NCI-H1694 (cell line): ENCODE results near the gene LMF2.

Experiments used
- DNase-seq: peaks from one replicate; lab custom pipeline; 2025; lab: John Stamatoyannopoulos, UW

Gene LMF2

DNA sequence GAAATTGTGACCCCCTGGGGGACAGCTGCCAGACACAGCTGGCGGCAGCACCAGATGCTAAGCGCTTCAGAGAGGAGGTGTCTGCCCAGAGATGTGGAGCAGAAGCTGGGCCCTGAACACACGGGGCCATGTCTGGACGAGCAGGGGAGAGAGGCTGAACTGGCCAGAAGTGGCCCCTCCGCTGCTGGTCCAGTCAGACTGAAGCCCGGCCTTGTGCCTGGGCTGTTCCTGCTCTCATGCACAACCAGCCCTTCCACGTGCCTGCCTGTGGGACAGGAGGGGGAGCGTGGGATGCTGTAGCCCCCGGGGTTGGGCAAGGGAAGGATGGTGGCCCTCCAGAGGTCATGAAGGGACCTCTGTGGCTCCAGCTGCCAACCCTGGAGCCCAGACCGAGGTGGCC is 24.4 kb downstream of the LMF2 start:
- no peak for DNase-seq

DNA sequence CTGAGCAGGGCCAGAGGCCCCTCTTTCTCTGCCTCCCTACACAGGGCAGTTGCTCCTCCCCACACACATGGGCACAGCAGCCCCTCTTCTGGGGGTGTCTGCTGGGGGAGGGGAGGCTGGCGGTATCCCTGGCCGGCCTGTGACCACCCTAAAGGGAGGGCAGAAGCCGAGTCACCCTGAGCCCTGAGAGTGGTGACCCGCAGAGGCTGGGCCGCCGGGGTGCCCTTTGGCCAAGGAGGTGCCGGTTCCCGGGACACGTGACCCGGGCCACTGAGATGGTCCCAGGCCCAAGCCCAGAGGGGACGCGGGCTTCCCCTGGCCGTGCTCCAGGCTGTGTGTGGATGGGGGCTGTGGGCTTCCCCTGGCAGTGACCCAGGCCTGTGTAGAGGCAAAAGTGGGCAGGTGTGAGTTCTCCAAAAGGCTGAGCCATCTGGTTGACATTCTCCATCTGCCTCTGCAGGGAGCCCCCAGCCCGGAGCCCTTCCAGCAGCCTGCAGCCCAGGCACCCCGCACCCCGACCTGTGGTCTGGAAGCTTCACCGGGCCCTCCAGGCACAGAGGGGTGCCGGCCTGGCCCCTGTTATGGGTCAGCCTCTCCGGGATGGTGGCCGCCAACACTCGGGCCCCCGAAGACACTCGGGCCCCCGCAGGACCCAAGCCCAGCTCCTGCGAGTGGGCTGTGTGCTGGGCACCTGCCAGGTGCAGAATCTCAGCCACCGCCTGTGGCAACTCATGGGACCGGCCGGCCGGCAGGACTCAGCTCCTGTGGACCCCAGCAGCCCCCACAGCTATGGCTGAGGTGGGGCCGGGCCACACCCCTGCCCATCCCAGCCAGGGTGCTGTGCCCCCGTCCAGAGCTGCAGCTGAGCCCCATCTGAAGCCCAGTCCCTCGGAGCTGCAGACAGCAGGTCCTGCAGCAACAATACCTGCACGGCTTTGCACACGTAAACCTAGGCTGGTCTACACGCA is 25.1 kb downstream of the LMF2 start:
- DNase-seq, result peak; percentile 39

DNA sequence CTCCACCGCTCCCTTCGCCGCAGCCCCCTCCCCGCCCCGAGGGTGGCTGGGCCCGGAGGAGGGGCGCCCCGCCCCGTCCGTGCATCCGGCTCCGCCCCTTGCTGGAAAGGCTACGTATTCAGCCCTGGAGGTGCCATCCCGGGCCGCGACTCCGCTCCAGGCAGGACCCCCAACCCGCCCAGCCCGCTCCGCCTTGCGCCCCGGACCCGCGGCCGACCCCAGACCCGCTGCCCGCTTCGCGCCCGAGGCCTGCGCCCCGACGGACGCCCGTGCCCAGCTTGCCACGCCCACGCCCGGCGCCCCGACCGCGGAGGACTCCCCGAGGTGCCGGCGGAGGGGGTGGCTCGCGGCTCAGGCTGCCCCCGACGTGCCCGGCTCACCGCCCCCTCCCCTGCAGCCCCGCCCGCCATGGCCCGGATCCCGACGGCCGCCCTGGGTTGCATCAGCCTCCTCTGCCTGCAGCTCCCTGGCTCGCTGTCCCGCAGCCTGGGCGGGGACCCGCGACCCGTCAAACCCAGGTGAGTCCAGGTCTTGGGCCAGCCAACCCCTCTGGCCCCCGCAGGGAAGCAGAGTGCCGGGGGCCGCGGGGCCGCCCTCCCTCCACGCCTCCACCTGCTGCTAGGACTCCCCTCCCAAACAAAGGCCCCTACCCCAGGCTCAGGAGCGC is 25.9 kb downstream of the LMF2 start, which contains the start of gene ADM2:
Gene ADM2, plus strand, starts transcription at position 104 of the 667 bp plus-strand sequence. Its CDS starts 305 bp downstream, at position 409.
- no peak for DNase-seq

DNA sequence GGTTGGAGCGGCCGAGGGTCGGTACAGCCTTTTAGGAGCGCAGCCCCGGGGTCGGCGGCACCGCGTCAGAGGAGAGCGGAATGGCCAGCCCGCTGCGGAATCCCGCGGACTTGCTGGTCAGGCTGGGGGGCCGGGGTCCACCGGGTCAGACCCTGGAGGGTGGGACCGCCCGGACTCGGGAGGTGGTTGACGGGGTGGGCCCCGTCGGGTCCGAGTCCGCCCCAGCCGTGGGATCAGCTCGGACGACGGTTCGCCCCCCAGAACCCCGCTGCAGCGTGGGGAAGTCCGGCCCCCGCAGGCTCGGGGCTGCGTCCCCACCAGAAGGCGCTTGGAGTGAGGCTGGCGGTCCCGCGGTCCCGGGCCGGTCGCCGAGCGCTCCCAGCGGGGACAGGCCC is 26.5 kb downstream of the LMF2 start:
- no peak for DNase-seq

DNA sequence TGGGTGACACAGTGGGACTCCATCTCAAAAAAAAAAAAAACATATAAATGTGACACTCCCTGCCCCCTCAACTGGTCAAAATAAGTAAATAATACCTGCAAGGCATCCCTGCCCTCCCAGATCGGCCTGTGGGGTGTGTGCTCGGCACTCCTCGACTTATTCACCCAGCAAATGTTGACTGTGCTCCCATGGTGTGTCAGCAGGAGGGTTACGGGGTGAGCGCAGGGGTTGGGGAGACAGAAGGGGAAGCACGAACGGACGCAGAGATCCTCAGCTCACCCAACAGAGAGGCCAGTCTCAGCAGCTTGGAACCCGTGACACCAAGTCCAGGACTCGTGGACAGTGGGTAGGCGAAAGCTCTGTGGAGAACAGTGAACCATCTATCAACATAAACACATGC is 27.8 kb downstream of the LMF2 start:
- DNase-seq, result no peak

DNA sequence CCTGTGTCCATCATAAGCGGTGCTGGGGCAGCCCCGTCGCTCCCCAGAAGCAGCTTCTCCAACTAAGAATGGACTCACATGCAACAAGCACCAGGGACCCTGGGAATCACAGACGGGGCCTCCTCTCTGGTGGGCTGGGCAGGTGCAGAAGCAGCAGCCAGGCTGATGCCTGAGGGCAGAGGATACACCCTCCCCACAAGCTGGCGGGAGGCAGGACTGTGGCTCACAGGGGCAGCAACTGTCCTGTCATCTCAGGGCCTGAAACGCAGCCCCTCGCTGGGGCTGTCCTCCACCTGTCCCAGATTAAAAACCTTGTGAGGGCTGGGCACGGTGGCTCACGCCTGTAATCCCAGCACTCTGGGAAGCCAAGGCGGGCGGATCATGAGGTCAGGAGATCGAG is 29.6 kb downstream of the LMF2 start:
- no peak for DNase-seq

DNA sequence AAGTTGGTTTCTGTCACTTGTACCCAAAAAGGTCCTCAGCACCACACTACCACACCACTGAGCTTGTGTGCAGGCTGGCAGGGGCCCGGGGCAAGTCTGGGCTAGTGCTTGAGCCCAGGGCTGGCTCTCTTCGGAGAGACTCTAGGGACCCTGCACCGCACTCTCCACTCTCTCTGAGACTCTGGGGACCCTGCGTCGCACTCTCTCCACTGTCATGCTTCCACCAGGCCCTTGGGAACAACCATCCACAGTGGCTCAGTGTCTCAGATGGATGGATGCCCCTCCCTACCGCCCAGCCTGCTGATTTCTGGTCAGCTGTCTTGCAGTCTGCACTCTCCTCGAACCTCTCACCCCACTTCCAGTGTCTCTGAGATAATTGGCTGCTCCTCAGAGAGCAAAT is 30.6 kb downstream of the LMF2 start:
- DNase-seq, result no peak

DNA sequence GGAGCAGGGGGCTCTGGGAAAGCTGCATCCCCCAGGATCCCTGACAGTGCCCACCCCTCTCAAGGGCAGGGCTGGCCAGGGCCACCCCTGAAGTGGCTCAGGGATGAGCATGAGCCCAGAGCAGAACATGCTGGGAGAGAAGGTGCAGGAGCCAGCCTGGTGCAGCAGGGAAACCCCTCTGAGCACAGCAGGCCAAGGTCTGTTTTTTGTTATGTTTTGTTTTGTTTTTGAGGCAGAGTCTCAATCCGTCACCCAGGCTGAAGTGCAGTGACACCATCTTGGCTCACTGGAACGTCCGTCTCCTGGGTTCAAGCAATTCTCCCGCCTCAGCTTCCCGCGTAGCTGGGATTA is 31.9 kb downstream of the LMF2 start:
- DNase-seq, result no peak

DNA sequence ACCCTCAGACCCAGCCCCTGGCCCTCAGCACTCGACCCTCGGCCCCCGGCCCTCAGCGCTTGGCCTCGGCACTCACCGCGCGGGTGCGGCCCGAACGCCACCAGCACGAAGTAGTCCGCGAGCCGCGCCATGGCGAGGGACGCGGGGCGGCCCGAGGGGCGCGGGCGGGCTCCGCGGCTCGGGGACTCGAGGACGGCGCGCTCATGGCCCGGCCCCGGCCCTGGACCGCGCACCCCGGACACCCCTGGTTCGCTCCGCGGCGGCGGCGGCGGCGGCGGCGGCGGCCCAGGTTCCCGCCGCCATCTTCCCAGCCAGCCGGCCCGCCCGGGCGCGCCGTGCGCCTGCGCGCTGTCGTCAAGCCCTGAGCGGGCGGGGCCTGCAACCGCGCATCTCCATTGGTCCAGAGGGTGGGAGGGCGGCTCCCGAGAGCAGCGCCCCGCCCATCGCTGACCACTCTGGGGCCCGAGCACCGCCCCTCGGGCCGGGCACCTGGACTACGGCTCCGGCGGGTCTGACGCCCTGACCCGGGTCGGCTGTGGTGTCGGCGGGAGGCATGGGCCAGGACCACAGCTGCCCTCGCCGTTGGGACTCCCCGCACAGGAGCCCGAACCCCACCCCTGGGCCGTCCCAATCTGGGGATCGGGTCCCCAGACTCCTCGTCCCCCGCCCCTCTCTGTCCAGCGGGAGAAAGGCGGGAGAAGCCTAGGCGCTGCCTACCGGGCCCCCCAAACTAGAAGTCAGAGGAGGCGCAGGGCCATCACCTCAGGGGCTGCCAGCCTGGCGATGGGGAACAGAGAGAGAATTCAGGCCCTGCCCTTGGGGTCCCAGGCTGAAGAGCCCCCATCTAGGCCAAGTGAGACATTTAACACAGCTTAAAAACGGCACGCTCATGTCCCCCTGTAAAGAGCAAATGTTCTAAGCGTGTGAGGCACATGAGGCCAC is 32.5 kb downstream of the LMF2 start, which contains the start of gene SBF1:
Gene SBF1, minus strand, starts transcription at position 326 of the 942 bp plus-strand sequence. Its CDS starts 195 bp downstream, at position 131.
- DNase-seq, result peak; percentile 50

DNA sequence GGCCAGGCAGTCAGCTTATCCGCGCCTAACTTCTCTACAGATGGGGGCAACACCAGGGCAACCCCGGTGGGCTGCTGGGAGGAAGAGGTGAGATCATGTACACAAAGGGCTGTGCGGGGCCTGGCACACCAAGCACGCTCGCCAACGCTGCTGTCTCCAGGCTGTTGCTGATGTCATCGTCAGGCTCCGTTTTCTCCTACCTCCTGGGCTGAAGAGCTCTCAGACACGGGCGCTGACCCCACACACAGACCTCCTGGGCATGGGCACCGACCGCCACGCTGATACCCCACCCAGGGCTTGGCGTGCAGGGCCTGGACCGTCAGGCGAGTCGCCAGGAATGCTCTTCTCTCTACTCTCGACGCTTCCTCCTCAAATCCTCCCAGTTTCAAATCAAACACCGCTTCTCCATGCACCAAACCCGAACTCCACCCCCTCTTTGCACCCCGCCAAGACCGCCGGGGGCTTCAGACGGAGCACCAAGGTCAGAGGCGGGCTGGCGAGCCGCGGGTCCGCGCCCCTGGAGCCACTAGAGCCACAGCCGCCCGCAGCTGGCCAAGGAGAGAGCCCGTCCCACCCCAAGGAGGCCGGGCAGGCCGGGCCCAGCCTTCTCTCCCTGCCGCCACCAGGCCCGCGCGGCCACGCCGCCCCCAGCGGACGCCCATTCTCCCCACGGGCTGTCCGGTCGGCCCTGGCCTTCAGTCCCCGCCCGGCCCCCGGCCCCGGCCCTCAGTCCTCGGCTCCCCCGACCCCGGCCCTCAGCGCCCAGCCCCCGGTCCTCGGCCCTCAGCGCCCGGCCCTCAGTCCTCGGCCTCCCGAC is 33.4 kb downstream of the LMF2 start:
- peak; percentile 12 for DNase-seq

DNA sequence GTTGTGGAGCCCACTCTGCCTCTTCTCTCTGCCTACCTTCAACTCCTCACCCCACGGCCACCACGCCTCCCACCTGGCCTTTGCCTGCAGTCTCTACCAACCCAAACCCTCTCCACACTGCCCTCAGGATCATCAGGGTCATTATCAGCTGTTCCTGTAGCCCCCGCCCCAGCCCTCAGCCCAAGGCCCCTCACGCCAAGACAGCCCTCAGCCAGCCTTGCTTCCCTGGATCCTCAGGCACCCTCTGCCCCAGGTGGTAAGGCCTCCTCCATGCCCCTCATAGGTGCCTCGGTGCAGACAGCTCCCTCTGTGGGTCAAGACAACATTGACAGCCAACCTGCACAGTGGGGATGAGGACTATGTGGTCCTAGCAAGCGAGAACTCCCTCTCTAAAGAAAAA is 34.4 kb downstream of the LMF2 start:
- DNase-seq, result no peak

DNA sequence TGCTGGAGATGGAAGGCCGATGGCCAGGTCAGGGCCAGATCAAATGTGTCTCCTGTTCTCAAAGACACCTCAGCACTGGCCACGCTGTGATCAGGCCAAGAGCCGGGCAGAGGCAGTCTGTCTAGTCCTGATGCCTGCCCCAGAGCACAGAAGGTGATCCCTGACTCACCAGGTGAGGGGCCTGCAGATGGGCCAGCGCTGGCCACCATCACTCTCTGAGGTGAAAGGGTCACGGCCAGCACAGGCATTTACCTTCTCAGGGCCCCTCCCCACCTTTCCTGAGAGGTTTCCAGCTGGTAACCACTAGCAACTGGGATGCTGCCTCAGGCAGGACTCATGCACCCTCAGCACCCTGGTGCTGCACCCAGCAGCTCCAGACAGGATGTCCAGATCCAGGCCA is 35.5 kb downstream of the LMF2 start:
- no peak for DNase-seq

DNA sequence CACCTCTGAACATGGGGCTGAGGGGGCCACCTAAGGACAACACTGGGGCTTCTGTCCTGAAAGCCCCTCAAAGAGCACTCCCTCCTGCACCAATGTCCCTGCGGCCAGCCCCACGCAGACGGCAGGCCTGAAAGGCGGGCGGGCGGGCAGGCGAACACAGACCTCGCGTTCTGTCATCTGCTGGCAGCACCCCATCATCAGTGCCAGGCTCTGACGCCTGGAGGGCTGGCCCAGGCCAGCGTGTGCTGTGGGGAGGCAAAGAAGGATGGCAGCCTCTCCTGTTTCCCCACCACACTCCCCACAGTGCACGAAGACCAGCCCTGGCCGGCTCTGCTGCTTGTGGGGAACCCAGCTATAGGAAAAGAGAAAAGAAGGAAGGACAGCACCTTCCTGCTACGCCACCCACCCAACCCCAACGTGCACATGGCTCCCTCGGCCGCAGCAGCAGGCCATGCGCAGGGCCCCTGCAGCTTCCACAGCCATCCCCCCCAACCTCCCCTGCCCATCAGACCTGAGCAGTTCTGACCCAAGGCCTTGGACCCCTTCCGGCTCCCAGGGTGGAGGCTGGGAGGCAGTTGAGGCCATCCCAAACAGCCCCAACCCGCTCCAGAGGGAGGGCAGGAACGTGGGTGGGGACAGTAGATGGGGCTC is 36.2 kb downstream of the LMF2 start:
- DNase-seq, result no peak

DNA sequence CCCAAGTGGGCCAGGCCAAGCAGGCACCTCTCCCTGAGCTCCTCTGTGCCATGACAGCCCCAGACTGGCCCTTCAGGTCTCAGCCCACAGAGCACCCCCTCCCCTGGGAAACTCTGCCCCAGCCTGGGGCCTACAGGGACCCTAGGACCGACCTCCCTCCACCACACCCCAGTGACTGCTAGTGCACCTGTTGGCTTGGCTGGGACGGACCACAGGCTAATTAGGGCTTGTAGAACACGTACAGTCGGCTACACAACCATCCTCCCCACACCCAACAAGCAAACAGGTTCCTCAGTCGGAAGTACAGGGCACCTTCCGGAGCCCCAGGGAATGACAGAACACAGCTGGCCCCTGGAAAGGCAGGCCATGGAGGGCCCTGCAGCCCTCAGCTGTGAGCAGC is 37.0 kb downstream of the LMF2 start:
- DNase-seq, result no peak

DNA sequence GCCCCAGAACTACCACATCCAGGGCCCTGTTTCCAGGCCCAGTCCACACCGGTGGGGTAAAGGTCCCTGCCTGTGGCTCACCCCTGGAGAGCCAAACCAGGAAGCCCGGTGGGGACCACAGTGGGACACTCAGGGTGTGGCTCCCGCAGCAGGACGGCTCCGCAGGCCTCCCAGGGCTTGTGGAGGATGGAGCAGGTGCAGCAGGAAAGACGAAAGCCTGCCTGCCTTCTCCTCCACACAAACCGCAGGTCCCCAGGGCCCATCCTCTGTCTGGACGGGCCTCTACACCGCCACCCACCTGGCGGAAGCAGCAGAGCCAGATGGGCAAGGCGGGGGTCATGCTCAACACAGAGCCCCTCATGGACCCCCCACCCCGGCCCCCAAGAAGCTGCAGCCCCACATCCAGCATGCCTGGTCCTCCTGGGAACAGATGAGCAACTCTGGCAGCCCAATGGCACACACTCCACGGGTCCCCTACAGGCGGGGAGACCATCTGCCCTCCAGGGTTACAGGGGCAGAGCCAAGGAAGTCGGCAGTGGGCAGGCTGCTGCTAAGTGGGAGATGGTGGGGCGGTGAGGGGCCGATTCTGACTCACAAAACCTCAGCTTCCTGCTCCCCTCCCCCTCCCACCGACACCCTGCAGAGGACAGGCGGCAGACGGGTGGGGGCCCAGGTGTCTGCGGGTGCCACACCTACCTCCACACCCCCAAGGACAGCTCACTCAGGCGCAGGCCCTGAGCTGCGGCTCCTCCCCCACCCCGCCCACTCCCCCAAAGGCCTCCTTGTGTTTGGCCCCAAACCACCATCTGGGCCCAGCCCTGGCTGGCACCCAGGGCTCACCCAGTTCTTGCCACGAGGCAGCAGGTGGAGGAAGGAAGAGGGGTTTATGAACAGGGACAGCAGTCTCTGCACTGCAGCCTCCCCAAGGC is 37.9 kb downstream of the LMF2 start:
- peak; percentile 76 for DNase-seq

DNA sequence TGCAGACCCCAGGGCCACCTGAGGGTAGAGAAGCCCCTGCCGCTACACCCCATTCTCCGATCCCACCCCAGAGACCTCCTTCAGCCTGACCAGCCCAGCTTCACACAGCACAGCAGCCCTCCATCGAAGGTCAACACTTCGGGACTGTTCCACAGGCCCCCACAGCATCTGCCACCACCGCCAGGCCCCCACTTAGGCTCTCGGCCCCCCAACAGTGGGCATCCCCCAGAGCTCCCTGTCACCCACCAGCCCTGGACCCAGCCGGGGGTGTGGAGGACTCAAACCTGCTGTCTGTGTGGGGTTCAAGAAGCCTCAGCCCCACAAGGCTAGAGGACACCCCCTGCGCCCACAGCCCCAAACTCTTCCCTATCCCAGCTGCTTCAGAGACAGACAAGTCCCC is 38.9 kb downstream of the LMF2 start:
- no peak for DNase-seq

DNA sequence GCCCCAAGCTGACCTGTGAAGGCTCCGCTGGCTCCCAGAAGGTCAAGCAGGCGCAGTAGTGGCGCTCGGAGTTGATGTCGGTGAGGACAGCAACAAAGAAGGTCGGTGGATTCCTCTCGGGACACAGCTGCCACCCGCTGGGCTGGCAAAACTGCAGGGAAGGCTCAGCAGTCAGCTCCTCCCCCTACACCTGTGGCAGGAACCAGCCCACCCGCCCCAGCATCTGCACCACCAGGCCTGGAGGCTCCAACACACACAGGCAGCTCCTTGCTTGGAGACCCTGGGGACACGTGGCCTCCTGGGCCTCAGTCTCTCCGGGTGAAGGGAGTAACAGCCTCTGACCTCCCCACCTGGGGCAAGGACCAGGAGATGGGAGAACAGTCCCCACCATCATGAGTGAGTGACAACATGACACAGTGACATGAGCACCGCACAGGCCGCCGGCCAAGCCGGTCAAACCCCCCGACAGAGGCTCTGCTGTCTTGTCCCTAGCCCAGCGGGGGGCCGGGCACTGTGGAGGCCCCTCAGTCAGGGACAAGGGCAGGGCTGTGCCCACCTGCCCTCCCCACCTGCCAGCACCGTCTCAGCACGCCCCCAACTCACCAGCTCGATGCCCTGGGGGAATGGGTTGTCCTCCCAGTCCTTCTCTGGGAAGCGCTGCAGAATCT is 39.6 kb downstream of the LMF2 start:
- DNase-seq, result no peak

DNA sequence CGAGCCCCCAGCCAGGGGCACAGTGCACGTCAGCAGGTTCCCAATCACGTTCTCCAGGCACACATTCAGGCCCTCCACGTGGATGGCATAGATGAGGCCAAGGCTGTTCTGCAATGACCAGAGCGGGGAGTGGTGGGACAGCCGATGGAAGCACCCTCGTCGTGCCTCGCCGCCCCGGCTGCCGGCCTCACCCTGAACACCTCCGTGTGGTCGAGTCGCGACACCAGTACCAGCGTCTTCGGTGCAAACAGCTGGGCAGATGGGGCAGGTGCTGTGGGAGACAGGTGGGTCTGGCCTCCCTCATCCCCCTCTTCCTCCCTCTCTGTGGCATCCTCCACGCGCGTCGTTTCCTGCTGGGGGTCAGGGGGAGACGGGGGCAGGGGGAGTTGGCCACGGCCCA is 40.2 kb downstream of the LMF2 start:
- DNase-seq, result no peak
